ENCODE data around the gene SFMBT2.

Gene SFMBT2

DNA sequence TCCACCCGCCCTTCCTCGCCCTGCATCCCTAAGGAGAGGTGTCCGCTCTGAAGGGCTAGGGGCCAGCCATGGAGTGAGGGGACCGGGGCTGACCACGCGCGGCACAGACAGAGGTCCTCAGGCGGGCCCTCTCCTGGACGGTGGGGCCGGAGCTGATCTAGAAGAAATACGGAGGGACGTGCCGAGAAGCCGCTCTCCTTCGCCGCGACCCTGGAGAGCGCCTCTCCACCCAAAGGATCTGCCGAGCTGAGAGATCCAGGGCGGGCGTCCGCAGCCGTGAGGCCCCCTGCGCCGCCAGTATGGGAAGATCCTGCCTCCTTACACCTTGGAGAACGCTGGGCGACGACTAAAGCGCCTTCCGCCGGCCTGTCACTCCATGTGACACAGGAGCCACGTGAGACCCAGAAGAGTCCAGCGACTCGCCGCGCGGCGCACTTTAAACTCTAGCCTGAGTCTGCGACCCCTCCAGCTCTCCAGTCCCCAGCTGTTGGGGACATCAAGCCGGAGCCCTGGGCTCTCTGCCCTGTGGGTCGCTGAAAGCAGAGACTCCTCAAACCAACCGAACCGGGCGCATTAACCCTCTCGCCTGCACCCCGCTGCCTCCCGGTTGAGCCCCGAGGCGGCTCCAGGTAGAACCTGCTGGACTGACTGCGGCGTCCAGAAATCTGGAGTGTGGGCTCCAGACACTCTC is 1.5 kb upstream of the SFMBT2 start:
- H3K27ac Mint-ChIP-seq = peak overlapping the region; percentile 65
- H3K9me3 Mint-ChIP-seq = no peaks in the 10 kb centered on the region
- peaks cover 8% of the 10 kb centered on the region for H3K27me3 Mint-ChIP-seq
- H3K4me1 Mint-ChIP-seq (ENCODE audit: low read depth) = peaks cover 40% of the 10 kb centered on the region
- peak overlapping the region; percentile 55 for H3K4me3 Mint-ChIP-seq
- no peaks in the 10 kb centered on the region for H3K36me3 Mint-ChIP-seq (ENCODE audit: low read depth)

DNA sequence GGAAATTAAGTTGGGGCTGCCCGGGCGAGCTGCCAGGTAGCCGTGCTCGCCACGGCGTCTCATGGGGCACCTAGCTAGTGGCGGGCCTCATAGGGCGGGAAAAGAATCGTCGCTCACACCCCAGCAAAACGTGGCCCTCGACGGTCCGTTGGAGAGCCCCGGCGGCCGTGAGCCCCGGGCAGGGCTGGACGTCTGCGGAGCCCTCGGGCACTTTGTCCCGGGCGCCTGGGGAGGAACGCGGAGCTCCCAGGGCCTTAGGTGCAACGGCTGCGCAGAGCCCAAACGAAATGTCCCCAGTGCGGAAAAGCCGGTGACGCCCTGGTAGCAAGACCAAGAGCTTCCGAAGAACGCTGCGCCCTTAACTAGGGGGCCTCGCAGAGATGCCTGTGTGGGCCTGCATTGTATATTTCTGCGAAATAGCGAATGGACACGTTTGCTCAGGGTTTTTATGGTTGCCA is 866 bp upstream of the SFMBT2 start:
- no peaks in the 10 kb centered on the region for H3K9me3 Mint-ChIP-seq
- H3K27me3 Mint-ChIP-seq = peaks cover 8% of the 10 kb centered on the region
- peaks cover 46% of the 10 kb centered on the region for H3K4me1 Mint-ChIP-seq (ENCODE audit: low read depth)
- peaks cover 5% of the 10 kb centered on the region for H3K36me3 Mint-ChIP-seq (ENCODE audit: low read depth)
- peak overlapping the region; percentile 93 for H3K4me3 Mint-ChIP-seq
- peak overlapping the region; percentile 40 for H3K27ac Mint-ChIP-seq

DNA sequence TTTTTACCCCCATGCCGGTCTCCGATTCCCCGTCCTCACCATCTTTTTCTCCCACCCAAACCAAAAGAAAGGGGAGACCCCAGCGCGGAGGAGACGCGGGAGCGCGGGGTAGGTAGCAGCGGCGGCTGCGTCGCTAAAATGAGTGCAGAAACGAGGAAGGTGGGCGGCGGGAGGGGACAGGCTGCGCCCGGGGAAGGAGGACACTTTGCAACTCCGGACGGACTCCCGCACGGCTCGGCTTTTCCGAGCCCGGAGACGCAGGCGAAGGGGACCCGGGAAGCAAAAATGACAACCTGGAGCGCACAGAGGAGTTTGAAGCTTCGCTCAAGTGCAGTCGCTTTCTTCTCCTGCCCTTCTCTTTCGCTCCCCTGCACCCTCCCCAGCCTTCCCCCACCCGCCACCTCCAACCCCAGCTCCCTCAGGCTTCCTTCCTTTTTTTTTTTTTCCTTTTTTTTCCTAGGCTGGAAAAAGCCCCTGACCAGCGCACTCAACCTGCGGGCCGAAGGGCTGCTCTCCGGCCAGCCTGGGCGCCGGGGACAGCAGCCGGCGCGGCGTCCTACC is 453 bp downstream of the SFMBT2 start:
- Mint-ChIP-seq H3K9me3 (no peaks in the 10 kb centered on the region), H3K4me1 (ENCODE audit: low read depth) (peaks cover 59% of the 10 kb centered on the region), H3K27me3 (peaks cover 8% of the 10 kb centered on the region), H3K27ac (peak overlapping the region; percentile 98), H3K4me3 (peak overlapping the region; percentile 93), H3K36me3 (ENCODE audit: low read depth) (peaks cover 8% of the 10 kb centered on the region)

DNA sequence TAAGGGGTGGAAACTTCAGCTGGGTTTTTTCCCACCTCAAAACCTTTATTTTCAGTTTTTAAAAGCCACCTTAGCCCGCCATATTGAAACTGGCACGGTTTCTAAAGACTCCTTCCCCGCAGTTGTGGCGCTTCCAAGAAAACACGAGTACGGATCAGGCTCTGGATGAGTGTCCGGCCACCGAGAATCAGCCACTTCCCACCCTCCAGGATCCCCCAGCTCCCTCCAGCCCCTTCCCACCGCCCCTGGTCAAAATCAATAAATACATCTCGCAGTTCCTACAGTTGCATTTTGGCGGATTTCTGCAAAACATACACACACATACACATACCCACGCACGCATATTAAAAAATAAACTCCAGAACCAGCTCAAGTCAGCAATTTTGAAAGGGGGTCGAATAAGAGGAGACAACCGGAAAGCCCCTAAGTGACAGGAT is 1.1 kb downstream of the SFMBT2 start:
- H3K9me3 Mint-ChIP-seq = no peaks in the 10 kb centered on the region
- H3K36me3 Mint-ChIP-seq (ENCODE audit: low read depth) = peaks cover 15% of the 10 kb centered on the region
- H3K27ac Mint-ChIP-seq = peak overlapping the region; percentile 98
- H3K4me1 Mint-ChIP-seq (ENCODE audit: low read depth) = peaks cover 66% of the 10 kb centered on the region
- H3K27me3 Mint-ChIP-seq = peaks cover 8% of the 10 kb centered on the region
- peak overlapping the region; percentile 93 for H3K4me3 Mint-ChIP-seq

DNA sequence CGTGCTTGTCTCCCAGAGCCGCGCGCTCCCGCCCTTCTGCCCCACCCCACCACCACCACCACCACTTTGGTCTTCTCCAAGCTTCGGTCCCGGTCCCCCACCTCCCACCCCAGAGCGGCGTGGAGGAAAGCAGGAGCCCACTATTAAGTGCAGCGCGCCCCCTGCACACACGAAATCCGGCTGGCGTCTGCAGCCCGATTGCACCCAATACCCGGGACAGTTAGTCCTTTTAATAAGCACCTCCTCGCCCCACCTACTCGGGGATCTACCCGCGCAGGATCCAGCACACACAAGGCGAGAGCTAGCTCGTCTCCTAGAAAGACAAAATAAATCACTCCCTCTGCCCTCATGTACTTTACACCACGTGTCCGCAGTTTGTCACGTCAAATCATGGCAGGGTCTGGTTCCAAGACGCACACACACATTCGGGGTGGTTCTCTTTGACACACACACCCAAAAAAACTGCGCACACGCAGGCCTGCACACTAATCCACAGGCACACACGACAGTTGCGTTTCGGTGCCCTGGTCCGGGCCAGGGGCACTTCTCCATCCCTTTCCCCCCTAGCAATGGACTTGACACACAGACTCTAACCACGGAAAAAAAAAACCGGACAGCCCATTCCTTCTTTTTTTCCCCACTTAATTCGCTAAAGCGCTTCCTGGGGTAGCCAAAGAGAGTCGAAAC is 1.6 kb downstream of the SFMBT2 start:
- Mint-ChIP-seq H3K4me3 (peak overlapping the region; percentile 93), H3K4me1 (ENCODE audit: low read depth) (peaks cover 71% of the 10 kb centered on the region), H3K27me3 (peaks cover 8% of the 10 kb centered on the region), H3K27ac (peak overlapping the region; percentile 98), H3K36me3 (ENCODE audit: low read depth) (peaks cover 20% of the 10 kb centered on the region), H3K9me3 (no peaks in the 10 kb centered on the region)

DNA sequence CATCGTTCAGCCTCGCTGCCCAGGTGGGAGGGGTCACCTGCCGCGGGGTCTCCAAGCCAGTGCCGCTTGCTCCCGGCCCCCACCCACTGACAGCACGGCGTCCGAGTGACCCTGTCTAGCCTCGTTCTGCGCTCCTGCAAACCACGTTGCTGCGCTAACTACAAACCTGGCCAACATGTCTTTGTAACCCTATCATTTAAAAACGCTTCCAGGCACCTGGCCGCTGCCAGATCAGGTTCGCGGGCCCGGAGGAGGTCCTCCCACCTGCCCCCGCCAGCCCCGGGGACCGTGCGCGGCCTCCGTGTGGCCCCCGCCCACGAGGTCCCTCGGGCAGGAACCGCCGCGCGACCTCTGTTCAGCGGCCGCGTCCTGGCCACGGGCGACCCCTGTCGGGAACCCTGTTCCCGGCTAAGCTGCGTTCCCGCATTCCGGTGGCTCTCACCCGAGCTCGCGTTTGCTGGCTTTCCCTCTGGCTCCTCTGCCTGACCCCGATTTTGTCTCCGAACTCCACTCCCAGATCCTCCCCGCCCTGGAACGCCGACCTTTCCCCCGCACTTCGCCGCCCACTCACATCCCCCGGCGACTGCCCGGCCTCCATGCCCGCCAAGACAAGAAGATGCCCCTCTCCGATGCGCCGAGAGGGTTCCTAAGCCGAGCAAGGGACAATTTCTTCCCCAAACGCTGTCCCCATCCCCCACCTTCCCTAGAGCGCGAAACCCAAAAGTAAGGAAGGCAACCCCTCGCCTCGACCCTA is 2.4 kb downstream of the SFMBT2 start:
- peak overlapping the region; percentile 98 for H3K27ac Mint-ChIP-seq
- peak overlapping the region; percentile 93 for H3K4me3 Mint-ChIP-seq
- peaks cover 4% of the 10 kb centered on the region for H3K27me3 Mint-ChIP-seq
- H3K4me1 Mint-ChIP-seq (ENCODE audit: low read depth) = peaks cover 74% of the 10 kb centered on the region
- peaks cover 22% of the 10 kb centered on the region for H3K36me3 Mint-ChIP-seq (ENCODE audit: low read depth)
- H3K9me3 Mint-ChIP-seq = no peaks in the 10 kb centered on the region

DNA sequence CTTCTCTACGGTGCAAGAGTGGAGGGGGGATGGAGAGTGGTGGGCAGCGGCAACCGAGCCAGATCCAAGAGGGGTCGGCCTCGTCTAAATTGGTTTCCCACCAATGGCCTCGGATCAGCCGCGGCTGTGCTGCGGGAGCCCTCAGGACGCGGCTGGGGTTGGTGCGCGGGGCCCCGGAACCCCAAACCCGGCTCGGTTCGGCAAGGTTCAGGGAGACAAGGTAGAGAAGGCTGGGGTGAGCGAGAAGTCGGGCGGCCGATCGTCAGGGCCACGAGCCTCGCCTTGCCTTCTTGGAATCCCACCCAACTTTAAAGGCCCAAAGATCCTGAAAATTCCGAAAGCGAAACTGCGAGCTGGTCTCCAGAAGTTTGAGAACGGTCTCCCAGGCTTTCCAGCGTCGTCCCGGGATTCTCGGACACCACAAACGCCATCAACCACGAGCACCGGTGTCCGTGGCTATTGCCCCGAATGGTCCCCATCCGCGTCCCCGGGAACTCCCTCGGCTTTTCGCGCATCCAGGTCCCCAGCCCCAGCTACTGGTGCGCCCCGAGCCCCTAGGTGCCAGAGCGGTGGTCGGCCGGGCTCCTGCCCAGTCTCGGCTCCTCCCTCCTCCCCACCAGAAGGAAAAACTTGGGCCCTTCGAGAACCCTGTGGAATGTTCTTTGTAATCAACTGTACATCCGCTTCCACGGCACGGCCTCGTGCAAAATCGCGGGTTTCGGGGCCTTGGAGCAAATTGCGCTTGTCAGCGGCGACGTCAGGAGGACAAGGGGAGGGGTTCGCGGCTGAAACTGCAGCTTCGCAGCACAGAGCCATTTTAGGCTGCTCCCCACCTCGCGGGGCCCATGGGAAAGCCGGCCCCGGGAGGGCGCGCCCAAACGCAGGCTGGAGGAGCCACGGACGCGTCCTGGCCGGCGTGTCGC is 3.2 kb downstream of the SFMBT2 start:
- Mint-ChIP-seq H3K4me3 (peak overlapping the region; percentile 93), H3K27me3 (no peaks in the 10 kb centered on the region), H3K27ac (peak overlapping the region; percentile 93), H3K36me3 (ENCODE audit: low read depth) (peaks cover 28% of the 10 kb centered on the region), H3K9me3 (no peaks in the 10 kb centered on the region), H3K4me1 (ENCODE audit: low read depth) (peaks cover 77% of the 10 kb centered on the region)

DNA sequence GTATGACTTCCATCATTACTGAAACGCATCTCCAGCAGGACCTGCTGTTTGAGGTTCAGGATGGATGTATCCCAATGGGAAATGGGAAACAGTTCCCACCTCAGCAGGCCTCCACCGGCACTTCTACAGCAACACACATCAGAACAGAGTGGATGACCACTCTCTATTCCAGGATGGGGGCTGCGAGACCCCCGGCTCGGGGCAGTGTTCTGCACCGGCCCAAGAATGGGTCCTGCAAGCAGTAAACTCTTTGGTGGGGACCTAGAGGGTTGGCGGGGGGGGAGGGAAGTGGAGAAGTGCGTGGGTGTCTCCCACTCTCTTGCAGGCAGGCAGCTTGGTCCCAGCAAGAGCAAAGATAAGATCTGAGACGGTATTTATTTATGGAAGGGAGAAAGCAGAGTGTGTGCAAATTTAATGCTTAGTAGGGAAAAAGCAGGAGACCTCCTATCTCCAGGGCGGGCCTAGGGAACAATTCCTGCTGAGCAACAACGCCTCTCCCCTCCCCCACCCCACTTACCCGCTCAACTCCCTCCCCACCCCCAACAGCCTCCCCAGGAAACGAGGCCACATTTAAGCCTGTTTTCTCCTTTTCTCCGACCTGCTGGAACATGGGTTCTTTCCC is 4.0 kb downstream of the SFMBT2 start:
- H3K4me3 Mint-ChIP-seq = peak overlapping the region; percentile 93
- H3K36me3 Mint-ChIP-seq (ENCODE audit: low read depth) = peaks cover 34% of the 10 kb centered on the region
- no peaks in the 10 kb centered on the region for H3K27me3 Mint-ChIP-seq
- H3K9me3 Mint-ChIP-seq = no peaks in the 10 kb centered on the region
- H3K27ac Mint-ChIP-seq = peak overlapping the region; percentile 67
- H3K4me1 Mint-ChIP-seq (ENCODE audit: low read depth) = peaks cover 74% of the 10 kb centered on the region

DNA sequence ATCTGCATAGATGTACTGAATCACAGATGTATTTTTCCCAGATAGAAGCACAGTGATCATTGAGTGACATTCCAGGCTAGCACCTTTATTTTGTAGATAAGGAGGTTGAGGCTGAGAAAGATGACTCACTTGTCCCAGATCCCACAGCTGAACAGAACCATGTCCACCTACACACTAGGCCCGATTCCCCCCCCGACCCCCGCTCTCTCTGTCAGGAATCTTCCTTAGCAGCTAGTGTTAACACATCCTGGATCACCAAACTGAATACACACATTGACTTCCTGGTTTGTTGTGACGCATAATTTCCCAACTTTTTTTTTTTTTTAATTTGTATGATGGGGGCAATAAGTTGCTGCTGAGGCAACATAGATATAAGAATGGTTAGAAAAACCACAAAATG is 5.2 kb downstream of the SFMBT2 start:
- Mint-ChIP-seq H3K27ac (peak overlapping the region; percentile 67), H3K27me3 (no peaks in the 10 kb centered on the region), H3K9me3 (no peaks in the 10 kb centered on the region), H3K4me1 (ENCODE audit: low read depth) (peaks cover 71% of the 10 kb centered on the region), H3K4me3 (no peak overlapping the region), H3K36me3 (ENCODE audit: low read depth) (peaks cover 35% of the 10 kb centered on the region)

DNA sequence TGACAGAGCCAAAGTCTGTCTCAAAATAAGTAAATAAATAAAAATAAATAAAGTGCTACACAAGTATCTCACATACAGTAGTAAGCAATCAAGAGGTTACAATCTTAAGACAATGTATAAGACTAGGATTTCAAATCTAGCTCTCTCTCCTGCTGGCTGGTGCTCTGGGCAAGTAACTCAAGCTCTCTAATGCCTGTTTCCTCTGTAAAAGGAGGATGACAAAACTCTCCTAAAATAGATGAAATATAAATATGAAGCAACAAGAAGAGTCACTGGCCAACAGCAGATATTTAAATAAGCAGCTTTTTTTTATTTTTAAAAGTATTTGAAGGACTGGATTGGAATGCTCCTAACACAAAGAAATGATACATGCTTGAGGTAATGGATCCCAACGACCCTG is 7.2 kb downstream of the SFMBT2 start:
- peaks cover 50% of the 10 kb centered on the region for H3K36me3 Mint-ChIP-seq (ENCODE audit: low read depth)
- H3K4me1 Mint-ChIP-seq (ENCODE audit: low read depth) = peaks cover 74% of the 10 kb centered on the region
- H3K27me3 Mint-ChIP-seq = no peaks in the 10 kb centered on the region
- no peak overlapping the region for H3K27ac Mint-ChIP-seq
- no peaks in the 10 kb centered on the region for H3K9me3 Mint-ChIP-seq
- H3K4me3 Mint-ChIP-seq = no peak overlapping the region

DNA sequence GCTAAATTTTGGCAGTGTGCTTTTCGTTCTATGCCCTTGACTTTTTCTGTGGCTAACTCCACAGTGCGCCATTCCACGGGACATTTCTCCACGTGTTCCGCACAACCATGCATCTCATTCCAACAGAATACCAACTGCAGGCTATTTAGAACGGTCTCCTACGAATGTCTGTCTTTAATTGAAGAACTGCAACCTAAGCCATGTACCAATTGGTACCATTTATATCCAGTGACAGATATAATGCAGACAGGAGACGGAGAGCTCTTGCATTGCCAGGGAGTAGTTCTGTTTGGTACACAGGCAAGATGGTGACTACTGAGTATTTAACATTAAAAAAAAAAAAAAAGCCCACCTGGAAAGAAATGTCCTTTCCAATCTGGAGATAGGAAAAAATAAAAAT is 9.1 kb downstream of the SFMBT2 start:
- Mint-ChIP-seq H3K9me3 (no peaks in the 10 kb centered on the region), H3K4me3 (no peak overlapping the region), H3K27me3 (no peaks in the 10 kb centered on the region), H3K36me3 (ENCODE audit: low read depth) (peaks cover 44% of the 10 kb centered on the region), H3K27ac (no peak overlapping the region), H3K4me1 (ENCODE audit: low read depth) (peaks cover 75% of the 10 kb centered on the region)

DNA sequence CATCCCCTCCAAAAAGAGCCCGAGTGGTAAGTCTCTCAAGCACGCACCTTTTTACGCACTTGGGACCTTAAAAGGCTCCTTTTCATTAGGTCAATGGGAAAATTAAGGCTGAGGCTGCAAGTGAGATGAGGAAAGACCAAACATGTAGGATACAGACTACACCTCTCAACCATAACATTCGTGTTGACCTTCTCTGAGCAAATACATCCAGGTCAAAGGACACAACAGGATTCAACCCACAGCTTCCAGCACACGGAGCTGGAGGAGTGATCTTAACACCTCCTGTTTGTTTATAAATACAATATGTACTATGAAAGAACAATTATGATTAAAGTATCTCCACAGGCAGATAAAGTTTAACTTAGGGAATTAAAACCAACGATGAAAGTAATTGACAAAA is 9.7 kb downstream of the SFMBT2 start:
- Mint-ChIP-seq H3K9me3 (no peaks in the 10 kb centered on the region), H3K36me3 (ENCODE audit: low read depth) (peaks cover 44% of the 10 kb centered on the region), H3K27me3 (no peaks in the 10 kb centered on the region), H3K27ac (no peak overlapping the region), H3K4me1 (ENCODE audit: low read depth) (peaks cover 74% of the 10 kb centered on the region), H3K4me3 (no peak overlapping the region)

DNA sequence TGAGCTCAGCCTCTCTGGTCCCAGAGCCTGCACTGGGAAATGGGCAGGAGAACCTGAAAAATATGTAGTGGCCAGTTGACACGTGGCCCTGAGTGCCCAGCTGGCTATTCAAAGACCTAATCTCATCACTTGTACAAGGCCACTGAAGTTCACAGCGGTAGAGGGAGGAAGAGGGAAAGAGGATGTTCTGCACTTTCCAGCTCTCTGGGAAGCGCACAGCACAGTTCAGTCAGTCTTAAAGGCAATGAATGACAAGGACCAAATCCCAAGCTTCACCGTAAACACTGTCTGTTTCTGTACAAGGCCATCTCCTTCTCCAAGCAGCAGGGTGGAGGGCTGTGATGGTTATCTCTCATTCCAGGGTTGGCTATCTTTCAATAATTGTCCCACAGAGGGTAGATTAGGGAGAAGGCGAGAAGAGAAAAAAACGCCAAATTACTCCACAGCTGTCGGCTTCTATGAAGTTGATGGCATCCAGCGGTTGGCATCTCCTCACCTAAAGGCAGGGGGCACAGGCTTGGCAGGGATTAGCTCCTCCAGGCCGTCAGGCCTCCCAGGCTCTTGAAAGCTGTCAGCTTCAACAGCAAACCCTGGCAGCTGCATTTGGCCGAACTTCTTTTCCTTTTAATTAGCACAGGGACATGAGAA is 10.6 kb downstream of the SFMBT2 start:
- no peak overlapping the region for H3K4me3 Mint-ChIP-seq
- H3K9me3 Mint-ChIP-seq = no peaks in the 10 kb centered on the region
- peaks cover 39% of the 10 kb centered on the region for H3K36me3 Mint-ChIP-seq (ENCODE audit: low read depth)
- H3K27me3 Mint-ChIP-seq = no peaks in the 10 kb centered on the region
- peaks cover 74% of the 10 kb centered on the region for H3K4me1 Mint-ChIP-seq (ENCODE audit: low read depth)
- H3K27ac Mint-ChIP-seq = no peak overlapping the region
